Measurements from ENCODE around the gene SULT1A4. TPM values are rescaled to one million over a fixed set of nuclear protein-coding genes. Genes with fewer than 3 reads are reported as not detected.
"Not testable (repeated sequence)": the region's sequence is repeated elsewhere in the genome, so short reads cannot be mapped to it uniquely, and the experiment has no call there.

Gene SULT1A4
- polyA plus RNA-seq (2012; ENCODE audit: low read depth, missing spikeins), result 0.31 TPM

GRCh38 chr16:29459706-29460646 lies at the start of gene SULT1A4:
SULT1A4 (plus strand) TSS chr16:29459913; CDS start chr16:29461386, 1,473 bp downstream.
- not testable (repeated sequence) for FAIRE-seq; DNase-seq (ENCODE audit: insufficient read length, low spot score)

GRCh38 chr16:29423587-29423986 lies 36.1 kb upstream of the SULT1A4 start:
- not testable (repeated sequence) for DNase-seq (ENCODE audit: insufficient read length, low spot score); FAIRE-seq

- not testable (repeated sequence) for DNase-seq (ENCODE audit: insufficient read length, low spot score); FAIRE-seq
These were observed 34.3 kb upstream of the SULT1A4 start for GRCh38 chr16:29425390-29425789.

GRCh38 chr16:29453754-29454153 lies 6.0 kb upstream of the SULT1A4 start:
- not testable (repeated sequence) for FAIRE-seq; DNase-seq (ENCODE audit: insufficient read length, low spot score)

- peak; percentile 100 for FAIRE-seq
- not testable (repeated sequence) for DNase-seq (ENCODE audit: insufficient read length, low spot score)
These were observed 5.4 kb upstream of the SULT1A4 start, which contains the start of the genes BOLA2 and SLX1B for GRCh38 chr16:29454269-29454668. BOLA2 (minus strand) TSS chr16:29454351; CDS start chr16:29454253, 98 bp downstream. SLX1B (plus strand) TSS chr16:29454533.

- FAIRE-seq, result peak; percentile 86
- not testable (repeated sequence) for DNase-seq (ENCODE audit: insufficient read length, low spot score)
These were observed 4.9 kb upstream of the SULT1A4 start for GRCh38 chr16:29454828-29455227.

- FAIRE-seq; DNase-seq (ENCODE audit: insufficient read length, low spot score): not testable (repeated sequence)
These were observed 2.1 kb upstream of the SULT1A4 start for GRCh38 chr16:29457660-29458059.

GRCh38 chr16:29460647-29461030 lies 926 bp downstream of the SULT1A4 start:
- not testable (repeated sequence) for FAIRE-seq; DNase-seq (ENCODE audit: insufficient read length, low spot score)

- DNase-seq (ENCODE audit: insufficient read length, low spot score); FAIRE-seq: not testable (repeated sequence)
These were observed 6.5 kb downstream of the SULT1A4 start for GRCh38 chr16:29465985-29466824.

- FAIRE-seq; DNase-seq (ENCODE audit: insufficient read length, low spot score): not testable (repeated sequence)
These were observed 7.2 kb downstream of the SULT1A4 start for GRCh38 chr16:29466904-29467303.

- FAIRE-seq; DNase-seq (ENCODE audit: insufficient read length, low spot score): not testable (repeated sequence)
These were observed 8.1 kb downstream of the SULT1A4 start for GRCh38 chr16:29467654-29468366.

- DNase-seq (ENCODE audit: insufficient read length, low spot score); FAIRE-seq: not testable (repeated sequence)
These were observed 9.9 kb downstream of the SULT1A4 start for GRCh38 chr16:29469660-29470059.

- not testable (repeated sequence) for FAIRE-seq; DNase-seq (ENCODE audit: insufficient read length, low spot score)
These were observed 12.4 kb downstream of the SULT1A4 start for GRCh38 chr16:29472065-29472464.

GRCh38 chr16:29482276-29482675 lies 22.6 kb downstream of the SULT1A4 start:
- not testable (repeated sequence) for FAIRE-seq; DNase-seq (ENCODE audit: insufficient read length, low spot score)

- FAIRE-seq; DNase-seq (ENCODE audit: insufficient read length, low spot score): not testable (repeated sequence)
These were observed 46.6 kb downstream of the SULT1A4 start, which contains the start of gene NPIPB12 for GRCh38 chr16:29506308-29506707. NPIPB12 (minus strand) TSS chr16:29506408.

Data from GM12891 (cell line).